Measurements from ENCODE around the gene LY6G6F.

GRCh38 chr6:31702819-31703716, 3.6 kb upstream of the LY6G6F start, which contains the start of gene ABHD16A:
- TF ChIP-seq POLR2A (IDR thresholded peaks at IDR 0.05) = peak; percentile 82 to 97
- no peak for TF ChIP-seq CTCF (IDR thresholded peaks at IDR 0.05)

Data from thyroid gland (tissue), 4 donors.